Naive thymus-derived CD4-positive, alpha-beta T cell (primary cell): ENCODE measurements around the gene TGM2. TPM values are rescaled to one million over a fixed set of nuclear protein-coding genes. Genes with fewer than 3 reads are reported as not detected.

Source experiments
- ATAC-seq: fragments of 150-1000 bp; cut with Tn5 transposase; 2 replicates; pipeline ENCODE4 v1.10.0; 2021; ENCODE audit warnings: mild to moderate bottlenecking, moderate library complexity
- CTCF ChIA-PET: fragments of 350-600 bp; sonication (Branson Sonifier 250); formaldehyde crosslinking; loops from one replicate; lab custom pipeline; 2021; ENCODE audit warnings: antibody characterized with exemption; lab: Charles Lee
- POLR2A ChIA-PET: fragments of 350-600 bp; sonication (Branson Sonifier 250); formaldehyde crosslinking; loops from one replicate; lab custom pipeline; 2021; ENCODE audit warnings: antibody characterized with exemption, inconsistent platforms; lab: Charles Lee
- DNase-seq, 9 donors: peaks; one replicate each; pipeline versions ENCODE4 v3.0.0 to v3.0.0-alpha.2; 2020 to 2022; ENCODE audit warnings: mixed read lengths in 1 of 9
- H3K27ac ChIP-seq: one replicate; pipeline ENCODE4 v1.7.0; 2013; ENCODE audit warnings: mild to moderate bottlenecking, low read depth, low read length, moderate library complexity
- H3K27me3 ChIP-seq, 2 donors: one replicate each; pipeline ENCODE4 v1.7.0; 2013; ENCODE audit warnings: low read length in 2 of 2, mild to moderate bottlenecking in 2 of 2, moderate library complexity in 2 of 2; ENCODE audit not compliant: control insufficient read depth in 2 of 2, insufficient read depth in 2 of 2
- H3K36me3 ChIP-seq, 3 experiments: 1 replicate in 2 of 3; 2 replicates in 1 of 3; pipeline ENCODE4 v1.7.0; 2013; ENCODE audit warnings: low read length in 3 of 3, mild to moderate bottlenecking in 3 of 3, moderate library complexity in 1 of 3; ENCODE audit not compliant: insufficient read depth in 3 of 3, control insufficient read depth in 2 of 3
- H3K4me1 ChIP-seq, 2 donors: one replicate each; pipeline ENCODE4 v1.7.0; 2013; ENCODE audit warnings: low read length in 2 of 2, mild to moderate bottlenecking in 2 of 2, moderate library complexity in 1 of 2; ENCODE audit not compliant: control insufficient read depth in 2 of 2, insufficient read depth in 2 of 2
- H3K4me3 ChIP-seq: 2 replicates; pipeline ENCODE4 v1.7.0; 2013; ENCODE audit warnings: mild to moderate bottlenecking, low read length
- H3K9me3 ChIP-seq, 3 experiments: 1 replicate in 2 of 3; 2 replicates in 1 of 3; pipeline ENCODE4 v1.7.0; 2013; ENCODE audit warnings: low read length in 3 of 3; ENCODE audit not compliant: control insufficient read depth in 2 of 3
- H3K27ac Mint-ChIP-seq, 9 donors: one replicate each; pipeline ENCODE4 v1.8.0; 2020 to 2022; ENCODE audit warnings: mixed read lengths in 9 of 9, mild to moderate bottlenecking in 8 of 9, moderate library complexity in 5 of 9, inconsistent platforms in 2 of 9
- H3K27me3 Mint-ChIP-seq, 5 donors: one replicate each; pipeline ENCODE4 v1.8.0; 2021 to 2022; ENCODE audit warnings: mixed read lengths in 5 of 5, mild to moderate bottlenecking in 1 of 5
- H3K36me3 Mint-ChIP-seq, 5 donors: one replicate each; pipeline ENCODE4 v1.8.0; 2020 to 2022; ENCODE audit warnings: mixed read lengths in 5 of 5, mild to moderate bottlenecking in 3 of 5, inconsistent platforms in 1 of 5
- H3K4me1 Mint-ChIP-seq, 7 donors: one replicate each; pipeline ENCODE4 v1.8.0; 2020 to 2022; ENCODE audit warnings: mixed read lengths in 7 of 7, mild to moderate bottlenecking in 3 of 7, inconsistent platforms in 1 of 7
- H3K4me3 Mint-ChIP-seq, 10 donors: one replicate each; pipeline ENCODE4 v1.8.0; 2020 to 2022; ENCODE audit warnings: mild to moderate bottlenecking in 10 of 10, mixed read lengths in 10 of 10, moderate library complexity in 6 of 10, inconsistent platforms in 2 of 10
- H3K9me3 Mint-ChIP-seq, 11 donors: one replicate each; pipeline ENCODE4 v1.8.0; 2020 to 2022; ENCODE audit warnings: mixed read lengths in 11 of 11, mild to moderate bottlenecking in 4 of 11, inconsistent platforms in 1 of 11, moderate library complexity in 1 of 11
- intact Hi-C, 2 donors: fragments of 100-400 bp; cut with micrococcal nuclease; formaldehyde crosslinking; loops; one replicate each; pipeline ENCODE4 v1.15.1; 2023
- polyA plus RNA-seq, 2 donors: library from polyadenylated mRNA; unstranded; fragments of 300-500 nt; fragmentation: Illumina TruSeq; gene quantifications; one replicate each; pipeline ENCODE4 v1.2.3, GENCODE V29; 2021
- total RNA-seq, 6 experiments: library from RNA in 5 of 6; stranded (reverse) in 5 of 6; gene quantifications; 1 replicate in 5 of 6; 2 replicates in 1 of 6; pipeline ENCODE4 v1.2.3 and lab custom pipeline; 2021 to 2026

The TGM2 gene
- total RNA-seq (under 1 TPM; 0.11 to 0.94 (median 0.19) TPM), polyA plus RNA-seq (not detected), total RNA-seq (lab: John Stamatoyannopoulos, UW) (1.9 reads per million, percentile 8 among the genes with 10 or more reads in this experiment)

DNA sequence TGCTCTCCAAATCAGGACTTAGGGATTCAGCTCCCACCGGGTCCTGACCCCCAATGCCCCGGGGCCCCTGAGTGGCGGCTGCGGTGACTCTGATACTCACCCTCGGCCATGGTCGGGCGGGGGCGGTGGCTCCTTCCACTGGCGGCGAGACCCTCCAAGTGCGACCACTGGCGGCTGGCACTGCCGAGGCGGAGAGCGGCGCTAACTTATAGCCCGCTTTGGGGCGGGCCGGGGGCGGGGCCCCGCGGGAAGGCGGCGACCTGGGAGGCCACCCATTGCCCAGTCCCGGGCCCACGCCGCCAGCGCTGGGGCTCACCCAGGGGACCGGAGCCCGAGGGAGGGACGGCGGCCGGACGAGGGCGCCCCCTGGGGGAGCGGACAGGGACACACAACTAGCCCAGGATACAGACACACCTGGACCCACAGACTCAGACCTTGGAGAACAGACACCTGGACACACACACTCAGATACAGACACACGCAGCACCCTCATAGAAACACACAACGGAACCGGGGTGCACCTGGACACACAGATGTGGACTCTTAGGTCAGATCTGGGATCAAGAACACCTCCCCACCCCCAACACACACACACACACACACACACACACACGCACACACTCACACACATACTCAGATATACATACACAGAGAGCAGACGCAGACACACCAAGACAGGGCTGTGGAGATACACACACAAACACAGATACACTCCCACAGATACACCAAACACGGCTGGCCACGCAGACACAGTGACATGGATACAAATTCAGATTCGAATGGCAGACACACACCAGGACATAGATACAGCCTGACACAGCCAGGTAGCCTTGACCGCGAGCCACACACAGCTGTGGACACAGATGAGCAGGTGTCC, at the start of gene TGM2:
Gene TGM2, minus strand, starts transcription at position 182 of the 877 bp plus-strand sequence. Its CDS starts 72 bp downstream, at position 110.
- Mint-ChIP-seq H3K27ac (peak within 1 kb of the TSS in 3 of 9 donors; percentile 14 to 59 (median 50)), H3K36me3 (no peaks in the 10 kb centered on the region), H3K4me3 (peak within 1 kb of the TSS in 5 of 10 donors; percentile 3 to 64 (median 10)), H3K27me3 (peaks cover 17 to 29% (median 24%) of the 10 kb centered on the region in 5 donors), H3K9me3 (no peaks in the 10 kb centered on the region), H3K4me1 (peaks cover 0 to 32% (median 6%) of the 10 kb centered on the region in 7 donors)
- ChIA-PET POLR2A (no interaction called here), CTCF (no interaction called here)
- peak; percentile 84 for ATAC-seq
- no peaks in the 10 kb centered on the region for H3K9me3 ChIP-seq
- peak in 4 of 9 donors; percentile 4 to 73 (median 24) for DNase-seq
- intact Hi-C loops: loop anchor here in 1 of 2 donors (1.0 kb wide), 2 partner anchors 92 to 108 kb away; no protein-coding TSS in a partner anchor
- H3K27ac ChIP-seq: no peak within 1 kb of the TSS
- H3K4me1 ChIP-seq: no peaks in the 10 kb centered on the region
- no peak within 1 kb of the TSS for H3K4me3 ChIP-seq
- no peaks in the 10 kb centered on the region for H3K36me3 ChIP-seq
- no peaks in the 10 kb centered on the region for H3K27me3 ChIP-seq

DNA sequence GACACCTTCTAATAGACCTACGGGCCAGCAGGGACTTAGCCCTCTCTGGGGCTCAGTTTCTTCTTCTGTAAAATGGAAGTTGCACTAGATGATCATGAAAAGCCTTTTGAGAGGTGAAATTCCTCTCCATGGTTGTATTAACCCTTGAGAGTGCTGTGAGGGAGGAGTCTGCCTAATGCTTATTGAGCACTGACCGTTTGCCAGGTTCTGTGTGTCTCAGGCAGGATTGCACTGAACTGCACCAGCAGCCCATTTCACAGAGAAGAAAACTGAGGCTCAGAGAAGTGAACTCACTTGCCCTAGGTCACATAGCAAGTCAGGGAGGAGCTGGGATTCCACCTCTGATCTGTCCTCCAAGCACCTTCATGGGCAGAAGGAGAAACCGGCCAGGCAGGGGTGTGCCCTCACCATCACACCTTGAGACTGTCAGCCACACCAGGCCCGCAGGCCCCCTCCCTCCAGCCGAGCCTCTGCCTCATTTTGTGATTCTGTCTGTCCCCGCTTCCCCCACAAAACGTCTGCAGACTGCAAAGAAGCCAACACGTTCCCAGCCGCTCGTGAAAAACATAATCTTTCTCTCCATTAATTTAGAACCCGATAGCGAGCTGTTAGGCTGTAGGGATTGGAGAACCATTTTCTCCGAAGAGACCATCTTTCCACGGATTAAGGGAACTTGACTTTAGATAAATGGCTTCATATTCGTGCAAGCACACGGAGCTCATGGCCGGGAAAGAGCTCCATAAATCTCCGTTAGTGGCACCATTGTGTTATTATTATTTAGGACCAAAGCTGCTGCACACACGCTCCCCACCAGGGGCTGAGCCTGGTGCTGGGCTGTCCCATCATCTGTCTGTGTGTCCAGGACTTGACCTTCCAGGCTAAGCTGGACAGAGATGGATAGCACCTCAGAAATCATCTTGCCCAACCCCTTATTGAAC, 49.5 kb upstream of the TGM2 start:
- Histone ChIP-seq H3K9me3 (no peaks in the 10 kb centered on the region), H3K27me3 (no peaks in the 10 kb centered on the region), H3K27ac (no peak overlapping the region), H3K4me3 (no peak overlapping the region), H3K36me3 (no peaks in the 10 kb centered on the region), H3K4me1 (no peaks in the 10 kb centered on the region)
- intact Hi-C loops: no loop called here
- ChIA-PET POLR2A (no interaction called here), CTCF (no interaction called here)
- Mint-ChIP-seq H3K4me3 (no peak overlapping the region), H3K27ac (no peak overlapping the region), H3K9me3 (no peaks in the 10 kb centered on the region), H3K4me1 (peaks cover 0 to 4% (median 0%) of the 10 kb centered on the region in 7 donors), H3K27me3 (no peaks in the 10 kb centered on the region), H3K36me3 (no peaks in the 10 kb centered on the region)
- DNase-seq: no peak
- no peak for ATAC-seq

DNA sequence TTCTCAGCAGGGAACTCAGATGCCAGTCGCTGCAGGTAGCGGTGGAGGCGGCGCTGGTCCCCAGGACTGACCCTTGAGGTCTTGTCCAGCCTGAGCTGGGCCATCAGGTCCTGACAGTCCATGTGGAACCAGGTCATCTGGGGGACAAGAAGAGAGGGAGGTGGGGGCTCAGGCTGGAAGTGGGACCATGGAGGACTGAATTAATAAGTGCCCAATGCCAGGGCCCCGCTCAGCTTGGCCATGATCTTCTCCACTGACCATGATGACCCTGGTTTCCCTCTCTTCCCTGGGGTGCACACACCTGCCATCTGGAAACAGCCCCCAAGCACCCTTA, 48.5 kb upstream of the TGM2 start:
- Mint-ChIP-seq H3K27ac (no peak overlapping the region), H3K36me3 (no peaks in the 10 kb centered on the region), H3K9me3 (no peaks in the 10 kb centered on the region), H3K27me3 (peaks cover 0 to 3% (median 2%) of the 10 kb centered on the region in 5 donors), H3K4me1 (peaks cover 0 to 4% (median 0%) of the 10 kb centered on the region in 7 donors), H3K4me3 (no peak overlapping the region)
- no peaks in the 10 kb centered on the region for H3K9me3 ChIP-seq
- H3K4me1 ChIP-seq: no peaks in the 10 kb centered on the region
- ATAC-seq (no peak), DNase-seq (no peak)
- CTCF ChIA-PET: interaction anchor here (1.1 kb wide), 1 partner anchor 8 kb away, joined by 3 read pairs; no protein-coding TSS in a partner anchor
- POLR2A ChIA-PET: no interaction called here
- H3K36me3 ChIP-seq: no peaks in the 10 kb centered on the region
- no peaks in the 10 kb centered on the region for H3K27me3 ChIP-seq
- intact Hi-C loops: no loop called here
- no peak overlapping the region for H3K4me3 ChIP-seq
- H3K27ac ChIP-seq: no peak overlapping the region

DNA sequence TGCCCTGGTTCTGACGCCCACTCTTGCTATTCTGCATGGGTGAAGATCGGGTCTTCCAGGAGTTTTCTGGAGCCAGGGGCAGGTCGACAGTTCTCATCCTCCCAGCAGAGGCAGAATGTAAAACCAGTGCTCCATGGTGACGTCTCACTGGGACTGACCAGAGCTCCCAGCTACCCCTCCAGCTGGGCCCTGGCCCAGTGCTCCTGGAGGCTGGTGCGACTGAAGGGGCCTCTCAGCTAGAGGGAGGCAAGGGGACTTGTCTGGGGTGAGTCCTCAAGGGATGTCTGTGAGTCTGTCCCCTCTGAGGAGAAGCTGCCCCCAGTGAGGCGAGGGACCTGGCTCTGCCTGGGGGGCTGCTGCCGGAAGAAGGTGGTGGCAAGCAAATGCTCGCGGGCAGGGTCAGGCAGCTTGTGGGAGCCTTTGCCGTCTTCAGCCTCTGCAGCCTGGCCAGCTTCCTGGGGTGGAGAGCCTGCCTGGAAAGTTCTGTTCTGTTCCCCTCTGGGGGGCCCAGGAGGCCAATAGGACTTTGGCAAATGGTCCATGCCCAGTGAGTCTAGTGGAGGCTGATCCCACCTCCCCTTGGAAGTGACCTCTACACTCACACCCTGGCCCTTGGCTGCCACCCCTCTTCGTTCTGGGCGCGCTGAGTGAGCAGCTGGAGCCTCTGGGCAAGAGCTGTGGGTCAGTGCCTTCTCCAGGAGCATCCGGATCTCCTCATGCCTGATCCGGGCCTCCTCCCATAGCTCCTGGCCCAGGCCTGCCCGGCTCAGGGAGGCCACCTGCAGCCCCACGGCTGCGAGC, 47.9 kb upstream of the TGM2 start:
- peaks cover 0 to 4% (median 0%) of the 10 kb centered on the region in 7 donors for H3K4me1 Mint-ChIP-seq

DNA sequence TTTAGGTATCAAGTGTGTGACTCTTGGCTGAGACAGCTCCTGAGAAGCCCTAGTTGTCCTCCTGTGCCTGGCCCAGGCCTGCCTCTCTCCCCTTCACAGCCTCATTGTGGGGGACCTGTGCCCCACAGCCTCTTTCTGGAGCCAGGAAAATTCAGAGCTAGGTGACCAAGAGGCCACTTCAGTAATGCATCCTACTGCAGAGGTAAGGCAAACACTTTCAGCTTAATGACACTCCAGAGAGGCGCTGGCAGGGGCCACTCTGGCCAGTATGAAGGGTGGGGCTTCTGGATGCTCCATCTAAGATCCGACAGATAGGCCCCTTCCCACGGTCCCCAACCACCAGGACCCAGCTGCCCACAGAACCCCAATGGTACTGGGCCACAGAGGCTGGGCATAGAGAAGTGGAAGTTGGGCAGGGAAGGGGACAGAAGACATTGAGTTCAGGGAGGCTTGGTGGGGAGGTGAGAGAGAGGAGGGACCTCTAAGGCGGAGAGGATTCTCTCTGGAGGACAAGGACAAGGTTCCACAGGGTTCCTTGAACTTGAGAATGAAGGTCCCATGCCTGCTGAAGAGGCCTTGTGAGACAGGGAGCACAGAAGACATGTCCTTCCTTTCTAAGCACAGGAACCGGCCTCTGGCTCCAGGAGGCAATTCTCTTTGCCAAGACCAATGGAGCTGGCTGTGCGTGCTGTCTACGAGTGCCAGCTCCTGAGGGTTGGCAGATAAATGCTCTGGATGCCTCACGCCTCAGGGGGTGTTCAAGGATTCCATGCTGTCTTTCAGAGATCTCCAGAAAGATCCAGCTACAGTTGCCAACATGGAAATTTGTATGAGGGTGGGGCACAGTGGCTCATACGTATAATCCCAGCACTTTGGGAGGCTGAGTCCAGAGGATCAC, 46.4 kb upstream of the TGM2 start:
- H3K27ac Mint-ChIP-seq: peak overlapping the region in 1 of 9 donors; percentile 2
- H3K9me3 Mint-ChIP-seq: peaks cover 0 to 2% (median 0%) of the 10 kb centered on the region in 11 donors

More for the DNA sequence above, 47.9 kb upstream of the TGM2 start:
- Mint-ChIP-seq H3K4me3 (no peak overlapping the region), H3K27me3 (peaks cover 0 to 8% (median 7%) of the 10 kb centered on the region in 5 donors), H3K9me3 (no peaks in the 10 kb centered on the region), H3K27ac (no peak overlapping the region), H3K36me3 (no peaks in the 10 kb centered on the region)
- intact Hi-C loops: no loop called here
- ATAC-seq: no peak
- H3K27ac ChIP-seq: no peak overlapping the region
- DNase-seq: no peak
- no peaks in the 10 kb centered on the region for H3K4me1 ChIP-seq
- no peaks in the 10 kb centered on the region for H3K27me3 ChIP-seq
- no peak overlapping the region for H3K4me3 ChIP-seq
- no peaks in the 10 kb centered on the region for H3K36me3 ChIP-seq
- no peaks in the 10 kb centered on the region for H3K9me3 ChIP-seq
- ChIA-PET CTCF (interaction anchor here (1.1 kb wide), 1 partner anchor 9 kb away, joined by 3 read pairs; no protein-coding TSS in a partner anchor), POLR2A (no interaction called here)

More for the DNA sequence above, 46.4 kb upstream of the TGM2 start:
- no peaks in the 10 kb centered on the region for H3K9me3 ChIP-seq
- ATAC-seq (no peak), DNase-seq (no peak)
- ChIA-PET POLR2A (no interaction called here), CTCF (interaction anchor here (1.4 kb wide), 1 partner anchor 10 kb away, joined by 8 read pairs; no protein-coding TSS in a partner anchor)
- no peaks in the 10 kb centered on the region for H3K4me1 ChIP-seq
- Mint-ChIP-seq H3K4me1 (peaks cover 0 to 4% (median 0%) of the 10 kb centered on the region in 7 donors), H3K27me3 (peaks cover 0 to 13% (median 8%) of the 10 kb centered on the region in 5 donors), H3K36me3 (no peaks in the 10 kb centered on the region), H3K4me3 (no peak overlapping the region)
- H3K36me3 ChIP-seq: no peaks in the 10 kb centered on the region
- no peak overlapping the region for H3K27ac ChIP-seq
- H3K27me3 ChIP-seq: no peaks in the 10 kb centered on the region
- no peak overlapping the region for H3K4me3 ChIP-seq
- intact Hi-C loops: no loop called here
